ENCODE data around the gene ATRNL1.

GRCh38 chr10:115849197-115849596 is 756.0 kb downstream of the ATRNL1 start:
- TF ChIP-seq BHLHE40 (IDR thresholded peaks at IDR 0.05; ENCODE audit: low read depth, low read length) (no peak), CTCF (IDR thresholded peaks at IDR 0.05) (no peak), HDAC2 (IDR thresholded peaks at IDR 0.05) (no peak), POLR2A (IDR thresholded peaks at IDR 0.05; ENCODE audit: low read length) (no peak)

All from A549 (cell line).